ENCODE measurements around the gene NTRK2.

The NTRK2 gene

GRCh38 chr9:84711936-84712335 is 42.4 kb downstream of the NTRK2 start:
- H3K4me3 ChIP-seq (ENCODE audit: low read length, poor library complexity, severe bottlenecking): no peak overlapping the region
- H3K4me1 ChIP-seq (ENCODE audit: insufficient read depth, low read length, poor library complexity, severe bottlenecking): peaks cover 8% of the 10 kb centered on the region
- H3K9me3 ChIP-seq (ENCODE audit: insufficient read depth, low read depth, low read length): no peaks in the 10 kb centered on the region
- H3F3A ChIP-seq (ENCODE audit: low read depth): no peaks in the 10 kb centered on the region
- no peaks in the 10 kb centered on the region for H3K36me3 ChIP-seq (ENCODE audit: insufficient read depth, low read length)
- no peak overlapping the region for H3K4me2 ChIP-seq (ENCODE audit: low read depth, low read length, poor library complexity, severe bottlenecking)
- no peaks in the 10 kb centered on the region for H3K79me2 ChIP-seq (ENCODE audit: insufficient read depth, low read length)
- H3K9ac ChIP-seq (ENCODE audit: low read depth, low read length, poor library complexity, severe bottlenecking): no peak overlapping the region
- no peaks in the 10 kb centered on the region for H3K9me2 ChIP-seq (replicated peaks; ENCODE audit: low read depth, low read length)
- no peak overlapping the region for H2AFZ ChIP-seq (ENCODE audit: low read length)
- H3K27me3 ChIP-seq (ENCODE audit: insufficient read depth, low read length, poor library complexity, severe bottlenecking): no peaks in the 10 kb centered on the region
- no peaks in the 10 kb centered on the region for H4K20me1 ChIP-seq (ENCODE audit: insufficient read depth, low read length, poor library complexity, severe bottlenecking)
- TF ChIP-seq, protein P1, sequence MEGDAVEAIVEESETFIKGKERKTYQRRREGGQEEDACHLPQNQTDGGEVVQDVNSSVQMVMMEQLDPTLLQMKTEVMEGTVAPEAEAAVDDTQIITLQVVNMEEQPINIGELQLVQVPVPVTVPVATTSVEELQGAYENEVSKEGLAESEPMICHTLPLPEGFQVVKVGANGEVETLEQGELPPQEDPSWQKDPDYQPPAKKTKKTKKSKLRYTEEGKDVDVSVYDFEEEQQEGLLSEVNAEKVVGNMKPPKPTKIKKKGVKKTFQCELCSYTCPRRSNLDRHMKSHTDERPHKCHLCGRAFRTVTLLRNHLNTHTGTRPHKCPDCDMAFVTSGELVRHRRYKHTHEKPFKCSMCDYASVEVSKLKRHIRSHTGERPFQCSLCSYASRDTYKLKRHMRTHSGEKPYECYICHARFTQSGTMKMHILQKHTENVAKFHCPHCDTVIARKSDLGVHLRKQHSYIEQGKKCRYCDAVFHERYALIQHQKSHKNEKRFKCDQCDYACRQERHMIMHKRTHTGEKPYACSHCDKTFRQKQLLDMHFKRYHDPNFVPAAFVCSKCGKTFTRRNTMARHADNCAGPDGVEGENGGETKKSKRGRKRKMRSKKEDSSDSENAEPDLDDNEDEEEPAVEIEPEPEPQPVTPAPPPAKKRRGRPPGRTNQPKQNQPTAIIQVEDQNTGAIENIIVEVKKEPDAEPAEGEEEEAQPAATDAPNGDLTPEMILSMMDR (conservative IDR thresholded peaks at IDR 0.05; ENCODE audit: low read length): no peak
- TF ChIP-seq EZH2phosphoT487 (IDR thresholded peaks at IDR 0.05; ENCODE audit: borderline replicate concordance): no peak

DNA sequence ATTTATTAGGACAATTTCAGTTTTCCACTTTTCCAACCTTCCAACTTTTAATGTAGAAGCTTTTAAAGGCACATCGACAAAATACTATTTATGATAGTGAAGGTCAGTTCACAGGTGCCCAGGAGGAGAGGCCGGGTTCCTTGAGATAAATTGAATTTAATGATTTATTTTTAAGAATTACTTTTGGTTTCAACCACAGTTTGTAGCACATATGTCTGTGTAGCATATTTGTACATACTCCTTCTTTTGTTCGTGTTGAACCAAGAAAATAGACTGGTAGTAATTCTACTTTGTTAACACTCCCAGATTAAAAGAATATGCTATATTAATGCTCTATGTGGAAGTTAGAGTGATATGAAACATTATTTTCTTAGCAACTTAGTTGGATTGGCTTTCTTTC is 46.7 kb downstream of the NTRK2 start:
- no peak for TF ChIP-seq EZH2phosphoT487 (IDR thresholded peaks at IDR 0.05; ENCODE audit: borderline replicate concordance)
- TF ChIP-seq, protein P1 (conservative IDR thresholded peaks at IDR 0.05; ENCODE audit: low read length): no peak
- H3K9me2 ChIP-seq (replicated peaks; ENCODE audit: low read depth, low read length): no peaks in the 10 kb centered on the region
- no peak overlapping the region for H3K4me3 ChIP-seq (ENCODE audit: low read length, poor library complexity, severe bottlenecking)
- no peaks in the 10 kb centered on the region for H3K9me3 ChIP-seq (ENCODE audit: insufficient read depth, low read depth, low read length)
- no peak overlapping the region for H3K9ac ChIP-seq (ENCODE audit: low read depth, low read length, poor library complexity, severe bottlenecking)
- no peaks in the 10 kb centered on the region for H3K79me2 ChIP-seq (ENCODE audit: insufficient read depth, low read length)
- H3F3A ChIP-seq (ENCODE audit: low read depth): no peaks in the 10 kb centered on the region
- H4K20me1 ChIP-seq (ENCODE audit: insufficient read depth, low read length, poor library complexity, severe bottlenecking): no peaks in the 10 kb centered on the region
- H3K4me2 ChIP-seq (ENCODE audit: low read depth, low read length, poor library complexity, severe bottlenecking): no peak overlapping the region
- no peaks in the 10 kb centered on the region for H3K36me3 ChIP-seq (ENCODE audit: insufficient read depth, low read length)
- no peaks in the 10 kb centered on the region for H3K27me3 ChIP-seq (ENCODE audit: insufficient read depth, low read length, poor library complexity, severe bottlenecking)
- H3K4me1 ChIP-seq (ENCODE audit: insufficient read depth, low read length, poor library complexity, severe bottlenecking): no peaks in the 10 kb centered on the region
- no peak overlapping the region for H2AFZ ChIP-seq (ENCODE audit: low read length)

DNA sequence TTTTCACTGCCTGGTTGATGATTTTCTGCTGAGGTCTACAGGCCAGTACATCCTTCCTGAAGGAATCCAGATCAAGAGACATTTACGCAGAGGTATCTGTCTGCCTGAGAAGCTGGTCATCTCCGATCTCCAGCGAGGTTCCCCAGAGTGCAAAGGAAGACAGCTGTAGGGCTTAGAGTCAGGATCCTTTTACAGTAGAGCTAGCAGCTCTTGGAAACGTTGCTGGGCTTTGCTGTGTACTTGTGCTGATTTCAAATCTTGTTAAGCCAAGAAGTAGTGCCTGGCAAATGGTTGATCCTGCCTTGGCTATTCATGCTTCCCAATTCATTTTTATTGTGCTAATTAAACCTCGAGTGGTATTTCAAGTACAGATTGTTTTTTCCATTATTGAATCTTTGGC is 48.9 kb downstream of the NTRK2 start:
- Histone ChIP-seq H3K27me3 (ENCODE audit: insufficient read depth, low read length, poor library complexity, severe bottlenecking) (no peaks in the 10 kb centered on the region), H3K79me2 (ENCODE audit: insufficient read depth, low read length) (no peaks in the 10 kb centered on the region), H3K4me3 (ENCODE audit: low read length, poor library complexity, severe bottlenecking) (no peak overlapping the region), H3K4me2 (ENCODE audit: low read depth, low read length, poor library complexity, severe bottlenecking) (no peak overlapping the region), H3K9me2 (replicated peaks; ENCODE audit: low read depth, low read length) (no peaks in the 10 kb centered on the region), H3K36me3 (ENCODE audit: insufficient read depth, low read length) (no peaks in the 10 kb centered on the region), H2AFZ (ENCODE audit: low read length) (no peak overlapping the region), H3K9me3 (ENCODE audit: insufficient read depth, low read depth, low read length) (no peaks in the 10 kb centered on the region), H3K9ac (ENCODE audit: low read depth, low read length, poor library complexity, severe bottlenecking) (no peak overlapping the region), H3F3A (ENCODE audit: low read depth) (no peaks in the 10 kb centered on the region), H4K20me1 (ENCODE audit: insufficient read depth, low read length, poor library complexity, severe bottlenecking) (no peaks in the 10 kb centered on the region), H3K4me1 (ENCODE audit: insufficient read depth, low read length, poor library complexity, severe bottlenecking) (no peaks in the 10 kb centered on the region)
- TF ChIP-seq, protein P1 (conservative IDR thresholded peaks at IDR 0.05; ENCODE audit: low read length): no peak
- no peak for TF ChIP-seq EZH2phosphoT487 (IDR thresholded peaks at IDR 0.05; ENCODE audit: borderline replicate concordance)

Data from Loucy (cell line).